Measurements from ENCODE around the gene IFNL4.
A peak's percentile ranks its signal among the peaks of the same experiment; 100 is the strongest.
"Not testable (repeated sequence)": the region's sequence is repeated elsewhere in the genome, so short reads cannot be mapped to it uniquely, and the experiment has no call there.

IFNL4 gene

DNA sequence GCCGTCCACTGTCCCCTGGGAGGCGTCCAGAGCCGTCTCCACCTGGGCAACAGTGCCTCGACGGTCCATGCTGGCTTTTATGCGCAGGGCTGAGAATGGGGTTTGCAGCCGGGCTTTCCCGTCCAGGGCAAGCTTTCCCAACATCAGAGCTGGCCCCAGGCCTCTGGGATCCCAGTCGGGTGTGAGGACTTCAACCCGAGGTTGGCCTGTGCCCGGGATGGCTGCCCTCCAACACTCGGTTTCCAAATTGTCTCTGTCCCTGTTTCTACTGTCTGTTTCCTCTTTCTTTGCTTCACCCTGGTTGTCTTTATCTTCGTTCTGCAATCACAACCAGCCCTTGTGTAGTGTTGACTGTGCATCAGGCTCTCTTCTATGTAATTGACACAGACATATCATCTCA, at the start of gene IFNL4:
TSS of gene IFNL4 (minus strand) at position 51 of the 400 bp plus-strand sequence.
- no peak for DNase-seq (ENCODE audit: low read depth)

GRCh38 chr19:39297931-39298634, 49.4 kb upstream of the IFNL4 start:
- DNase-seq (ENCODE audit: low read depth), result peak; percentile 48

- DNase-seq (ENCODE audit: low read depth), result no peak
Measured at GRCh38 chr19:39296906-39297305, 48.2 kb upstream of the IFNL4 start.

GRCh38 chr19:39296055-39296645, 47.5 kb upstream of the IFNL4 start, which contains the start of gene IFNL1:
Gene IFNL1, plus strand, starts transcription at chr19:39296407. Its CDS starts 15 bp downstream, at chr19:39296422.
- no peak for DNase-seq (ENCODE audit: low read depth)

GRCh38 chr19:39293394-39293793, 44.7 kb upstream of the IFNL4 start:
- DNase-seq (ENCODE audit: low read depth), result no peak

- no peak for DNase-seq (ENCODE audit: low read depth)
Measured at GRCh38 chr19:39284032-39284431, 35.4 kb upstream of the IFNL4 start.

DNA sequence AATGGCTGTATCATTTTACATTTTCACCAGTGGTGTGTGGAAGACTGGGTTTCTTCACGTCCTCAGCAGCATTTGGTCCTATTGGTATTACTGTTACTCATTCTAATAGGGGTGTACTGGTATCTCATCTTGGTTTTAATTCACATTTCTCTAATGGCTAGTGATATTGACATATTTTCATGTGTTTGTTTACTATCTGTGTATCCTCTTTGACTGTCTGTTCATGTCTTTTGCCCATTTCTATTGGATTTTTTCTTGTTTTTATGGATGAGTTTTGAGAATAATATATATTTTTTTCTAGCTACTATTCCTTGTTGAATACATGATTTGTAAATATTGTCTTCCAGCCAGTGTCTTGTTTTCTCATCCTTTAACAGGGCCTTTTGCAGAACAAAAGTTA, 33.4 kb upstream of the IFNL4 start:
- DNase-seq (ENCODE audit: low read depth), result no peak

GRCh38 chr19:39277598-39277997, 28.9 kb upstream of the IFNL4 start:
- DNase-seq (ENCODE audit: low read depth), result no peak

- no peak for DNase-seq (ENCODE audit: low read depth)
Measured at GRCh38 chr19:39276740-39277139, 28.1 kb upstream of the IFNL4 start.

- DNase-seq (ENCODE audit: low read depth), result no peak
Measured at GRCh38 chr19:39275578-39275977, 26.9 kb upstream of the IFNL4 start.

DNA sequence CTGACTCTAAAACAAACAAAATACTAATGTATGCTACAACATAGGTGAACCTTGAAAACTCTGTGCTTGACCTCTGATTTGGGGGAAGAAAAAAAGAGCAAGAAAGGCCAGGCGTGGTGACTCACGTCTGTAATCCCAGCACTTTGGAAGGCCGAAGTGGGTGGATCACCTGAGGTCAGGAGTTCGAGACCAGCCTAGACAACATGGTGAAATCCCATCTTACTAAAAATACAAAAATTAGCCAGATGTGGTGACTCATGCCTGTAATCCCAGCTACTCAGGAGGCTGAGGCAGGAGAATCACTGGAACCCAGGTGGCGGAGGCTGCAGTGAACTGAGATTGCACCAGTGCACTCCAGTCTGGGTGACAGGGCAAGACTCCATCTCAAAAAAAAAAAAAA, 25.2 kb upstream of the IFNL4 start:
- not testable (repeated sequence) for DNase-seq (ENCODE audit: low read depth)

- no peak for DNase-seq (ENCODE audit: low read depth)
Measured at GRCh38 chr19:39270036-39270871, 21.6 kb upstream of the IFNL4 start.

DNA sequence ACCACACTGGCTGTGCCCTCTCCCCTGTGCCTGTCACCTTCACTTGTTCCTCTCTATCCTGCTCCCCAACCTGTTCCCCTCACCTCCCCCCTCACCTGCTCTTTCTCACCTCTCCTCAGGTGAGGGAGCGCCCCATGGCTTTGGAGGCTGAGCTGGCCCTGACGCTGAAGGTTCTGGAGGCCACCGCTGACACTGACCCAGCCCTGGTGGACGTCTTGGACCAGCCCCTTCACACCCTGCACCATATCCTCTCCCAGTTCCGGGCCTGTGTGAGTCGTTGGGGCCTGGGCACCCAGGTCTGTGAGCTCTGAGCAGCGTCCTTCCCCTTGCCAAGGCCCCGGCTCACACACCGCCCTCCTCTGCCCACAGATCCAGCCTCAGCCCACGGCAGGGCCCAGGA, 20.7 kb upstream of the IFNL4 start:
- not testable (repeated sequence) for DNase-seq (ENCODE audit: low read depth)

GRCh38 chr19:39268531-39269223, 20.0 kb upstream of the IFNL4 start:
- DNase-seq (ENCODE audit: low read depth), result not testable (repeated sequence)

GRCh38 chr19:39268085-39268484, 19.4 kb upstream of the IFNL4 start, which contains the start of gene IFNL2:
Gene IFNL2, plus strand, starts transcription at chr19:39268396. Its CDS starts 173 bp downstream, at chr19:39268569.
- DNase-seq (ENCODE audit: low read depth), result not testable (repeated sequence)

DNA sequence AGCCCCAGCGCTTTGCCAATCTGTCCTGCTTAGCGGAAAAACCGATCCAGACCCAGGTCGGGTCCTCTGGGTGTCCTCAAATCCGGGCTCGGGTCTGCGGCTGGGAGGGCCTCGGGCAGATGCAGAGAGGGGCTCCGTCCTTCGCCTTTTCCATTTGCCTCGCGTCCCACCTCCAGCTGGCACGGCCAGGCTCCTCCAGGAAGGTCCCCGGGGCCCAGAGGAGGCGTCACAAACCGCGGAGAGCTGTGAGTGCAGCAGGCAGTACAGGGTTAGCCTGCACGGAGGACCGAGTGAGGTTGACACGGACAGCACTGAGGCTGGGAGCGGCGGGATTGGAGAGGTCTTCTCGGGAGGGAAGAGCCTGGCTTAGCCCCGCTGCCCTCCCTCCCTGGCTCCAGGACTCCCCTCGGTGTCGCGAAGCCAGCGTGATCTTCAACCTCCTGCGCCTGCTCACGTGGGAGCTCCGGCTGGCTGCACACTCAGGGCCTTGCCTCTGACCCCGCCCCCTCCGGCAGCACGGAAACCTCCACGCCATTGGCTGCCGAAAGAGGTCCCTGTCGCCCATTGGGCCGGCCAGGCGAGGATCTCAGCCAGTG, 16.8 kb upstream of the IFNL4 start:
- no peak for DNase-seq (ENCODE audit: low read depth)

- no peak for DNase-seq (ENCODE audit: low read depth)
Measured at GRCh38 chr19:39264306-39265290, 15.9 kb upstream of the IFNL4 start.

DNA sequence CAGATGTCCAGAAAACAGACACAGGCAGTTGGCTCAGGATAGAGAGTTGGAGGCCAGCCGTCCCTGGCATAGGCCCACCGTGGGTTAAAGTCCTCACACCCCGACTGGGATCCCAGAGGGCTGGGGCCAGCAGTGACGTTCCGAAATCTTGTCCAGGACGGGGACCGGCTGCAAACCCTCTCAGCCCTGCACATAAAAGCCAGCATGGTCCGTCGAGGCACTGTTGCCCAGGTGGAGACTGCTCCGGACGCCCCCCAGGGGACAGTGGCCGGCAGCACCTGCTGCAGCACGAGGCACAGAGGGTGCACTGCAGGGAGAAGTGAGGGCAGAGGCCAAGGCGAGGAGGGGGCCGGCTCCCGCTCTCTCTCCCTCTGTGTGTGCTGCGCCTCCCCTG, 15.3 kb upstream of the IFNL4 start:
- DNase-seq (ENCODE audit: low read depth), result no peak

- DNase-seq (ENCODE audit: low read depth), result no peak
Measured at GRCh38 chr19:39262496-39262895, 13.8 kb upstream of the IFNL4 start.

GRCh38 chr19:39261704-39262103, 13.0 kb upstream of the IFNL4 start:
- DNase-seq (ENCODE audit: low read depth), result no peak
